ENCODE measurements around the gene USP47. TPM values are rescaled to one million over a fixed set of nuclear protein-coding genes. Genes with fewer than 3 reads are reported as not detected.

Gene USP47
- total RNA-seq, 1 donor from 2014 or later = 54.0 TPM

DNA sequence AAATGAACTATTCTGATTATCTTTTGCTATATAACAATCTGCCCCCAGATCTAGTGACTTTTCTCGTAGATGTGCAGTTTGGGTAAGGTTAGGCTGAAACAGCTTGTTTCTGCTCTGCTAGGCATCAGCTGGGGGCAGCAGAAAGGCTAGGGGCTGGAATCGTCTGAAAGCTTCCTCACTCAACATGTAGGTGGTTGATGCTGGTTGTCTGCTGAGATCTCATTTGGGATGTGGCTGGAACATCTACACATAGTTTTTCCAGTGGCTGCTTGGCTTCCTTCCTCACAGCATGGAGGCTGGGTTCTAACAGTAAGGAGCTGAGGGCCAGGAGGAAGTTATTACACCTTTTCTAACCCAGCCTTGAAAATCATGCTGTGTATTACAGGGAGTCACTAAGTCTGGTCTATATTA is 30.2 kb downstream of the USP47 start:
- H3K27me3 ChIP-seq (ENCODE audit: control insufficient read depth, insufficient read depth, low read length) = no peaks in the 10 kb centered on the region
- TF ChIP-seq, protein P1, sequence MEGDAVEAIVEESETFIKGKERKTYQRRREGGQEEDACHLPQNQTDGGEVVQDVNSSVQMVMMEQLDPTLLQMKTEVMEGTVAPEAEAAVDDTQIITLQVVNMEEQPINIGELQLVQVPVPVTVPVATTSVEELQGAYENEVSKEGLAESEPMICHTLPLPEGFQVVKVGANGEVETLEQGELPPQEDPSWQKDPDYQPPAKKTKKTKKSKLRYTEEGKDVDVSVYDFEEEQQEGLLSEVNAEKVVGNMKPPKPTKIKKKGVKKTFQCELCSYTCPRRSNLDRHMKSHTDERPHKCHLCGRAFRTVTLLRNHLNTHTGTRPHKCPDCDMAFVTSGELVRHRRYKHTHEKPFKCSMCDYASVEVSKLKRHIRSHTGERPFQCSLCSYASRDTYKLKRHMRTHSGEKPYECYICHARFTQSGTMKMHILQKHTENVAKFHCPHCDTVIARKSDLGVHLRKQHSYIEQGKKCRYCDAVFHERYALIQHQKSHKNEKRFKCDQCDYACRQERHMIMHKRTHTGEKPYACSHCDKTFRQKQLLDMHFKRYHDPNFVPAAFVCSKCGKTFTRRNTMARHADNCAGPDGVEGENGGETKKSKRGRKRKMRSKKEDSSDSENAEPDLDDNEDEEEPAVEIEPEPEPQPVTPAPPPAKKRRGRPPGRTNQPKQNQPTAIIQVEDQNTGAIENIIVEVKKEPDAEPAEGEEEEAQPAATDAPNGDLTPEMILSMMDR (IDR thresholded peaks at IDR 0.05; ENCODE audit: insufficient read depth, low read length, severe bottlenecking) = no peak
- H3K36me3 ChIP-seq (ENCODE audit: control insufficient read depth, insufficient read depth, low read length) = no peaks in the 10 kb centered on the region
- no peak overlapping the region for H3K4me3 ChIP-seq (ENCODE audit: low read depth, low read length)
- FAIRE-seq = no peak
- no peak for DNase-seq (ENCODE audit: low read depth)

DNA sequence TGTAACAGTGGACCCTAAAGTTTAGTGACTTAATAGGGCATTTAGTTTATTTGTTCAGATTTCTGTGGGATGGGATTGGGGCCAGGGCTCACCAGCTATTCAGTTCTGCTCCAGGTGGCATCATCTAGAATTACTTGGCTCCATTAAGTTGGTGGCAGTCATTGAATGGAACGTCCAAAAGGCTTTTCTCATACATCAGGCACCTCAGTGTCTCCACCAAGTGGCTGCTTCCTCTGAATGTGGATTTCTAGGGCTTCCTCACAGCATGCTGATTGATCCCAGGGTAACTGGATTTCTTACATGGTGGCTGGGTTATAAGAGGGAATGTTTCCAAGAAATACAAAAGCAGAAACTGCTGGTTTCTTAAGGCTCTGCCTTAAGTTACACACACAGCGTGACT is 34.7 kb downstream of the USP47 start:
- Histone ChIP-seq H3K4me3 (ENCODE audit: low read depth, low read length) (no peak overlapping the region), H3K36me3 (ENCODE audit: control insufficient read depth, insufficient read depth, low read length) (peaks cover 2% of the 10 kb centered on the region), H3K27me3 (ENCODE audit: control insufficient read depth, insufficient read depth, low read length) (no peaks in the 10 kb centered on the region)
- no peak for FAIRE-seq
- DNase-seq (ENCODE audit: low read depth) = peak; percentile 40
- TF ChIP-seq, protein P1 (IDR thresholded peaks at IDR 0.05; ENCODE audit: insufficient read depth, low read length, severe bottlenecking) = peak; percentile 39

GRCh38 chr11:11880179-11880578 is 38.4 kb downstream of the USP47 start:
- Histone ChIP-seq H3K4me3 (ENCODE audit: low read depth, low read length) (no peak overlapping the region), H3K36me3 (ENCODE audit: control insufficient read depth, insufficient read depth, low read length) (peaks cover 5% of the 10 kb centered on the region), H3K27me3 (ENCODE audit: control insufficient read depth, insufficient read depth, low read length) (no peaks in the 10 kb centered on the region)
- TF ChIP-seq, protein P1 (IDR thresholded peaks at IDR 0.05; ENCODE audit: insufficient read depth, low read length, severe bottlenecking) = no peak
- DNase-seq (ENCODE audit: low read depth) (no peak), FAIRE-seq (no peak)

- Histone ChIP-seq H3K4me3 (ENCODE audit: low read depth, low read length) (no peak overlapping the region), H3K36me3 (ENCODE audit: control insufficient read depth, insufficient read depth, low read length) (peaks cover 13% of the 10 kb centered on the region), H3K27me3 (ENCODE audit: control insufficient read depth, insufficient read depth, low read length) (no peaks in the 10 kb centered on the region)
- FAIRE-seq = no peak
- TF ChIP-seq, protein P1 (IDR thresholded peaks at IDR 0.05; ENCODE audit: insufficient read depth, low read length, severe bottlenecking) = no peak
- DNase-seq (ENCODE audit: low read depth) = no peak
These were observed 40.8 kb downstream of the USP47 start for GRCh38 chr11:11882539-11882938.

DNA sequence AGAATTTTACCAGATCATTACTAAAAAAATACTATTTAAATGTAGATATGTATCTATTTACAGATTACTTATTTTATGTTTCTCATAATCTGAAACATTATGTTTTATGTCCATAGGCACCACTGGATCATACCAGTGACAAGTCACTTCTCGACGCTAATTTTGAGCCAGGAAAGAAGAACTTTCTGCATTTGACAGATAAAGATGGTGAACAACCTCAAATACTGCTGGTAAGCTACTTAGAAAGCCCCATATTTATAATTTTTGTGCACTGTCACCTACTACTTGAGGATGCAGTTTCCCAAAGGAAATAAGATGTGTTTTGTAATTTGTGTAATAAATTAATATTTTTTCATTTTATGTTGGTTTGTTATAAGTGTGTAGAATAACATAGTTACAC is 42.6 kb downstream of the USP47 start:
- Histone ChIP-seq H3K27me3 (ENCODE audit: control insufficient read depth, insufficient read depth, low read length) (no peaks in the 10 kb centered on the region), H3K4me3 (ENCODE audit: low read depth, low read length) (no peak overlapping the region), H3K36me3 (ENCODE audit: control insufficient read depth, insufficient read depth, low read length) (peaks cover 13% of the 10 kb centered on the region)
- TF ChIP-seq, protein P1 (IDR thresholded peaks at IDR 0.05; ENCODE audit: insufficient read depth, low read length, severe bottlenecking) = no peak
- FAIRE-seq (no peak), DNase-seq (ENCODE audit: low read depth) (no peak)

- Histone ChIP-seq H3K27me3 (ENCODE audit: control insufficient read depth, insufficient read depth, low read length) (no peaks in the 10 kb centered on the region), H3K36me3 (ENCODE audit: control insufficient read depth, insufficient read depth, low read length) (peaks cover 13% of the 10 kb centered on the region), H3K4me3 (ENCODE audit: low read depth, low read length) (no peak overlapping the region)
- DNase-seq (ENCODE audit: low read depth) (no peak), FAIRE-seq (no peak)
- TF ChIP-seq, protein P1 (IDR thresholded peaks at IDR 0.05; ENCODE audit: insufficient read depth, low read length, severe bottlenecking) = no peak
These were observed 43.2 kb downstream of the USP47 start for GRCh38 chr11:11884774-11885481.

Data from bronchial epithelial cell (primary cell).